ENCODE results near the gene NDOR1.

The NDOR1 gene

GRCh38 chr9:137229903-137230704 lies 24.6 kb downstream of the NDOR1 start:
- no peak for TF ChIP-seq ZNF274 (IDR thresholded peaks at IDR 0.05; ENCODE audit: low read depth, low read length)
- H3K4me3 ChIP-seq (ENCODE audit: low read length) = no peak overlapping the region

- H3K4me3 ChIP-seq (ENCODE audit: low read length) = no peak within 1 kb of the TSS
- TF ChIP-seq ZNF274 (IDR thresholded peaks at IDR 0.05; ENCODE audit: low read depth, low read length) = no peak
Observed at GRCh38 chr9:137230705-137231371, 25.3 kb downstream of the NDOR1 start, which contains the start of gene SLC34A3. Gene SLC34A3 (plus strand): TSS chr9:137230901. CDS start chr9:137231703, 802 bp downstream.

GRCh38 chr9:137231372-137232039 lies 26.0 kb downstream of the NDOR1 start:
- no peak overlapping the region for H3K4me3 ChIP-seq (ENCODE audit: low read length)
- TF ChIP-seq ZNF274 (IDR thresholded peaks at IDR 0.05; ENCODE audit: low read depth, low read length) = no peak

- TF ChIP-seq ZNF274 (IDR thresholded peaks at IDR 0.05; ENCODE audit: low read depth, low read length) = no peak
- no peak overlapping the region for H3K4me3 ChIP-seq (ENCODE audit: low read length)
Observed at GRCh38 chr9:137232101-137232500, 26.6 kb downstream of the NDOR1 start.

GRCh38 chr9:137232510-137232909 lies 27.0 kb downstream of the NDOR1 start:
- TF ChIP-seq ZNF274 (IDR thresholded peaks at IDR 0.05; ENCODE audit: low read depth, low read length) = no peak
- no peak overlapping the region for H3K4me3 ChIP-seq (ENCODE audit: low read length)

- no peak overlapping the region for H3K4me3 ChIP-seq (ENCODE audit: low read length)
- TF ChIP-seq ZNF274 (IDR thresholded peaks at IDR 0.05; ENCODE audit: low read depth, low read length) = no peak
Observed at GRCh38 chr9:137233143-137233980, 27.9 kb downstream of the NDOR1 start.

- TF ChIP-seq ZNF274 (IDR thresholded peaks at IDR 0.05; ENCODE audit: low read depth, low read length) = no peak
- no peak overlapping the region for H3K4me3 ChIP-seq (ENCODE audit: low read length)
Observed at GRCh38 chr9:137234055-137234697, 28.7 kb downstream of the NDOR1 start.

GRCh38 chr9:137234758-137235423 lies 29.4 kb downstream of the NDOR1 start:
- no peak for TF ChIP-seq ZNF274 (IDR thresholded peaks at IDR 0.05; ENCODE audit: low read depth, low read length)
- H3K4me3 ChIP-seq (ENCODE audit: low read length) = no peak overlapping the region

GRCh38 chr9:137235424-137236237 lies 30.1 kb downstream of the NDOR1 start:
- no peak for TF ChIP-seq ZNF274 (IDR thresholded peaks at IDR 0.05; ENCODE audit: low read depth, low read length)
- no peak overlapping the region for H3K4me3 ChIP-seq (ENCODE audit: low read length)

- H3K4me3 ChIP-seq (ENCODE audit: low read length) = no peak overlapping the region; the same call in 1 of the 2 replicates
- TF ChIP-seq ZNF274 (IDR thresholded peaks at IDR 0.05; ENCODE audit: low read depth, low read length) = no peak
Observed at GRCh38 chr9:137236238-137236935, 30.9 kb downstream of the NDOR1 start.

- H3K4me3 ChIP-seq (ENCODE audit: low read length) = no peak overlapping the region; the same call in 1 of the 2 replicates
- no peak for TF ChIP-seq ZNF274 (IDR thresholded peaks at IDR 0.05; ENCODE audit: low read depth, low read length)
Observed at GRCh38 chr9:137236936-137237421, 31.5 kb downstream of the NDOR1 start.

Data from GM08714 (cell line).